Retinal pigment epithelial cell (primary cell): ENCODE data around the gene SRCAP.

Source experiments
- DNase-seq: peaks from one replicate; pipeline ENCODE4 v3.0.0-alpha.2; 2010; ENCODE audit warnings: low read depth
- H3K4me3 ChIP-seq: 2 replicates; pipeline ENCODE4 v1.5.1; 2011; ENCODE audit warnings: mild to moderate bottlenecking, low read length, control low read depth, moderate library complexity
- TF ChIP-seq, protein P1 (sequence below): conservative IDR thresholded peaks from 2 replicates; pipeline ENCODE4 v1.5.1; 2011; ENCODE audit warnings: low read depth, low read length, control low read depth, inconsistent platforms

The SRCAP gene

DNA sequence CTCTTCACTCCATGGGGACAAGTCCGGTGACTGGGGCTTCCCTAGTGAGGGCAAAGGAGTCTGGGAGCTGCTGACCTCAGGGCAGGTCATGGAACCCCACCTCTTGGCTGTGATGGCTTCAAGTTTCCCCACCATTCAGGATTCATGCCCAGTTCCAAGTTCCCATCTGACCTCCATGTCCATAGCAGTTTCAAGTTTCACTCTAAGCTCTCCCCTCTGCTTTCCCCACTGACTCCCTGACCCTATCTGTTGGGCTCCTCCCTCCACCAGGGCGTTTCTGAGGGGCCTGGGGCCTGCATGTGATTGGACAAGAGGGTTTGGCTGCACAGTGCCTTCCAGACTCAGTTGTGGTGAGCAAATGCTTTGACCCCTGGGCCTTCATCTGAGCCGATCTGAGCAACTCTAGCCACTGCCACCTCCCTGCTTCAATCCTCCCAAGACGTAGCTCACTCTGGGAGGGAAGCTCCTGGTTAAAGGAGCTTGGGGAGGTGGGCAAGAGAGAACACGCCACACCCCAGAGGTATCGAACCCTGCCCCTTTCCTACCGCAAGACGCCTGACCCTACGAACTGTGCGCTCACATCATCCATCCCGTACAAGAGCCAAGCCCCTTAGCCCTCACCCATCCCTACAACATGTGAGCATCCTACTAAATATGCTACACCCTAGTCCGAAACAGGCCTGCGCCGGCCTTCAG is 79.7 kb downstream of the SRCAP start:
- no peak for DNase-seq
- no peak overlapping the region for H3K4me3 ChIP-seq
- TF ChIP-seq, protein P1, sequence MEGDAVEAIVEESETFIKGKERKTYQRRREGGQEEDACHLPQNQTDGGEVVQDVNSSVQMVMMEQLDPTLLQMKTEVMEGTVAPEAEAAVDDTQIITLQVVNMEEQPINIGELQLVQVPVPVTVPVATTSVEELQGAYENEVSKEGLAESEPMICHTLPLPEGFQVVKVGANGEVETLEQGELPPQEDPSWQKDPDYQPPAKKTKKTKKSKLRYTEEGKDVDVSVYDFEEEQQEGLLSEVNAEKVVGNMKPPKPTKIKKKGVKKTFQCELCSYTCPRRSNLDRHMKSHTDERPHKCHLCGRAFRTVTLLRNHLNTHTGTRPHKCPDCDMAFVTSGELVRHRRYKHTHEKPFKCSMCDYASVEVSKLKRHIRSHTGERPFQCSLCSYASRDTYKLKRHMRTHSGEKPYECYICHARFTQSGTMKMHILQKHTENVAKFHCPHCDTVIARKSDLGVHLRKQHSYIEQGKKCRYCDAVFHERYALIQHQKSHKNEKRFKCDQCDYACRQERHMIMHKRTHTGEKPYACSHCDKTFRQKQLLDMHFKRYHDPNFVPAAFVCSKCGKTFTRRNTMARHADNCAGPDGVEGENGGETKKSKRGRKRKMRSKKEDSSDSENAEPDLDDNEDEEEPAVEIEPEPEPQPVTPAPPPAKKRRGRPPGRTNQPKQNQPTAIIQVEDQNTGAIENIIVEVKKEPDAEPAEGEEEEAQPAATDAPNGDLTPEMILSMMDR, result no peak

DNA sequence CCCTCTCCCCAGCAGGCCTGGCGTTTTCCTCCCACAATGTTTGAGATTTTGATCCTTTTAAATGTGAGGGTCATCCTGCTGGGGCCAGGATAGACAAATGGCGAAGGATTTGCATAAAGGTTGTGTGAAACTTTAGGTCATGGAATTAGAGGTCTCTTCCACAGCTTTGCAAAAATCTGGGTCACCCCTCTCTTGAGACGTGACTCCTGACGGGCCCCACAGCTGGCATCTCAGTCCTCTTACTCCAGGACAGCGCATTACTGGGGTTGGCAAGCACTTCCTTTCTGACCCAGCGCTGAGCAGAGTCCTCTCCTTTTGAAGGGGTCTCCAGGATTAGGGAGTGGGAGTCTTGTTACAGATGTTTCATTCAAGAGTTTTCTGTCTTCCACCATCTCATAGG is 80.6 kb downstream of the SRCAP start:
- DNase-seq, result no peak
- H3K4me3 ChIP-seq, result no peak overlapping the region
- TF ChIP-seq, protein P1, result no peak

DNA sequence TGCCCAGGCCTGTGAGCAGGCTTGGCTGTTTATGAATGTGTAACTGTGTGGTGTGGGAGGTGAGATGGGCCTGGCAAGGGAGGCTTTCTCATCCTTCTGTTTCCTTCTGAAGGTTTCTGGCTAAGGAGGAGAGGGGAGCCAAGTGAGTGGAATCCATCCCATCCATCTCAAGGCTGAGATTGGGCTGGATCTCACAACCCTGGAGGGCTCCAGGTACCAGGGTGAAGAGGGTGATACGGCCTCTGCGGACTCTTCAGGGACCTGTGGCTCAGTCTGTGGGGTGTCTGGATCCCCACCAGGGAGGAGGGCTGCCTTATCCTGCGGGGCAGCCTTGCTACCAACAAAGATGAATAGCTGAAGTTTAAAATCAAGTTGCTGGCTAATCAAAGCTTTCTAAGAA is 81.0 kb downstream of the SRCAP start:
- no peak overlapping the region for H3K4me3 ChIP-seq
- no peak for DNase-seq
- TF ChIP-seq, protein P1, result no peak

DNA sequence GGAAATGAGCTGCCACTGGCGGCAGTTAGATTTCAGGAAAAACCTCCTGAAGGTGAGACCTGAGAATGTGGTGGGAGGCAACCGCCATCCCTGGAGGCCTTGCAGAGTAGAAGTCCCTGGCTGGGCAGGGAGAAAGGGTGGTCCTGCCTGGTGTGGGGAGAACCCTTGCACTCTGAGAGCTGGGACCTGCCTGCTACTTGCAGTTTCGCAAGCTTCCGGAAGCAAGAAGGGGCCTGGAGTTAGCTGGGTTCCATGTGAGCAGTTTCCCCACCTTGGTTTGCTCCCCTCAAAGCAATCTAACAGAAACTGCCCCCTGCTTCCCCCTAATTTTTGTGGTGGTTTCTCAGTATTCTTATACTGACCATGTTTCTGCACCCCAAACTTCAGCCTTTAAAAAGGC is 81.6 kb downstream of the SRCAP start:
- TF ChIP-seq, protein P1, result no peak
- H3K4me3 ChIP-seq, result no peak overlapping the region
- no peak for DNase-seq

DNA sequence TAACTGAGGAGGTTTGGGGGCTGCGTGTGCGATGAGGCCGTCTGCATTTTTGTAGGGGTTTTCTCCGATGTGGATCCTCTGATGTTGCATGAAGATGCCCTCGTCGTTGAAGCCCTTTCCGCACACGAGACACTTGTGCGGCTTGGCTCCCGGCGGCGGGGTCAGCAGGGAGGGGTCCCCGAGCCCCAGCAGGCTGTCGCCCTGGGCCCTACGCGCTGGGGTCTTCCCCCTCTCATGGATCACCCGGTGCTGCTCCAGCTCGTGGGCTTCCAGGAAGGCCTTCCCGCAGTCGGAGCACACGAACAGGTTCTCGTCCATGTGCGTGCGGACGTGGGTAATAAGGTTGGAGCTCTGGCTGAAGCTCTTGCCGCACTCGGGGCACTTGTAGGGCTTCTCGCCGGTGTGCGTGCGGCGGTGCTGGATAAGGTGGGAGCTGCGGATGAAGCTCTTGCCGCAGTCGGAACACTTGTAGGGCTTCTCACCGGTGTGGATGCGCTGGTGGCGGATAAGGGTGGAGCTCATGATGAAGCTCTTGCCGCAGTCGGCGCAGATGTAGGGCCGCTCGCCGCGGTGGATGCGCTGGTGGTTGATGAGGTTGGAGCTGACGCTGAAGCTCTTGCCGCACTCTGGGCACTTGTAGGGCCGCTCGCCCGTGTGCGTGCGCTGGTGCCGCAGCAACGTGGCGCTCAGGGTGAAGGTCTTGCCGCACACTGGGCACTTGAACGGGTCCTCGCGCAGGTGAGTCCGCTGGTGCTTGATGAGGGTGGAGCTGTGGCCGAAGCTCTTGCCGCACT is 83.7 kb downstream of the SRCAP start:
- no peak for DNase-seq
- no peak overlapping the region for H3K4me3 ChIP-seq
- TF ChIP-seq, protein P1, result no peak

DNA sequence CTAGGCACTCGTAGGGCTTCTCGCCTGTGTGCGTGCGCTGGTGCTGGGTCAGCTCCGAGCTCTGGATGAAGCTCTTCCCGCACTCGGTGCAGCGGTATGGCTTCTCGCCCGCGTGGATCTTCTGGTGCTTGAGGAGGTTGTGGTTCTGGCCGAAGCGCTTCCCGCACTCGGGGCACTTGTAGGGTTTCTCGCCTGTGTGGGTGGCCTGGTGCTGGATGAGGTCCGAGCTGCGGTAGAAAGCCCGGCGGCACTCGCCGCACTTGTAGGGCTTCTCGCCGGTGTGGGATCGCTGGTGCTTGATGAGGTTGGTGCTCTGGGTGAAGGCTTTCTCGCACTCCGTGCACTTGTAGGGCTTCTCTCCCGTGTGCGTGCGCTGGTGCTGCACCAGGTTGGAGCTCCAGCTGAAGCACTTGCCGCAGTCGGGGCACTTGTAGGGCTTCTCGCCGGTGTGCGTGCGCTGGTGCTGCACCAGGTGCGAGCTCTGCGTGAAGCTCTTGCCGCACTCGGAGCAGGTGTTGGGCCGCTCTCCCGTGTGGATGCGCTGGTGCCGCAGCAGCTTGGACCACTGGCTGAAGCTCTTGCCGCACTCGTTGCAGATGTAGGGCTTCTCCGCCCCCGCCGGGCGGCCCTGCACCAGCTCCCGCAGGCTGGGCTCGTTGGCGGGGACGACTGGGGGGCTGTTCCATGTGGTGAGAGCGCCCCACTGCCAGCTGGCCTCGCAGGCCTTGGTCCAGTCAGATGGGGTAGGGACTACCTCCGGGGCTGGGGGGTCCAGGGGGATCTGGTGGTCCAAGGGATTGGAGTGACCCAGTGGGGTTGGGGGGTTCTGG is 84.5 kb downstream of the SRCAP start:
- no peak overlapping the region for H3K4me3 ChIP-seq
- TF ChIP-seq, protein P1, result no peak
- no peak for DNase-seq
